Brain microvascular endothelial cell (primary cell): ENCODE results near the gene SMIM17.

ENCODE experiments used
- DNase-seq: peaks from one replicate; pipeline ENCODE4 v3.0.0-alpha.2; 2020
- H3K27ac ChIP-seq: fragments of 250-450 bp; sonication (Bioruptor Pico); 2 replicates; pipeline ENCODE4 v1.5.1; 2020; ENCODE audit warnings: mild to moderate bottlenecking, moderate library complexity
- H3K27me3 ChIP-seq: fragments of 250-450 bp; sonication (Bioruptor Pico); replicated peaks from 2 replicates; pipeline ENCODE4 v1.5.1; 2020; ENCODE audit warnings: mild to moderate bottlenecking
- H3K36me3 ChIP-seq: fragments of 250-450 bp; sonication (Bioruptor Pico); replicated peaks from 2 replicates; pipeline ENCODE4 v1.5.1; 2020; ENCODE audit warnings: mild to moderate bottlenecking
- H3K4me3 ChIP-seq: 2 replicates; pipeline ENCODE4 v1.5.1; 2011; ENCODE audit warnings: low read depth, mild to moderate bottlenecking, control low read depth, low read length, moderate library complexity
- in situ Hi-C: cut with HindIII; loops from 2 replicates; pipeline ENCODE4 v1.10.0; 2017; ENCODE audit warnings: low sequenced_read_pairs, low pct_ligation_motif_present
- TF ChIP-seq, protein P1 (sequence below): IDR thresholded peaks from 2 replicates; pipeline ENCODE4 v1.5.1; 2011; ENCODE audit warnings: low read depth, mild to moderate bottlenecking, moderate library complexity, low read length, control low read depth, inconsistent platforms; ENCODE audit errors: missing control alignments

The SMIM17 gene

GRCh38 chr19:56642711-56643459 is at the start of gene SMIM17:
TSS of gene SMIM17 (plus strand) at chr19:56643159. CDS start at chr19:56645668, 2,509 bp downstream.
- Histone ChIP-seq H3K4me3 (no peak within 1 kb of the TSS), H3K27ac (no peak within 1 kb of the TSS), H3K36me3 (no peaks in the 10 kb centered on the region), H3K27me3 (no peaks in the 10 kb centered on the region)
- no peak for DNase-seq
- TF ChIP-seq, protein P1, sequence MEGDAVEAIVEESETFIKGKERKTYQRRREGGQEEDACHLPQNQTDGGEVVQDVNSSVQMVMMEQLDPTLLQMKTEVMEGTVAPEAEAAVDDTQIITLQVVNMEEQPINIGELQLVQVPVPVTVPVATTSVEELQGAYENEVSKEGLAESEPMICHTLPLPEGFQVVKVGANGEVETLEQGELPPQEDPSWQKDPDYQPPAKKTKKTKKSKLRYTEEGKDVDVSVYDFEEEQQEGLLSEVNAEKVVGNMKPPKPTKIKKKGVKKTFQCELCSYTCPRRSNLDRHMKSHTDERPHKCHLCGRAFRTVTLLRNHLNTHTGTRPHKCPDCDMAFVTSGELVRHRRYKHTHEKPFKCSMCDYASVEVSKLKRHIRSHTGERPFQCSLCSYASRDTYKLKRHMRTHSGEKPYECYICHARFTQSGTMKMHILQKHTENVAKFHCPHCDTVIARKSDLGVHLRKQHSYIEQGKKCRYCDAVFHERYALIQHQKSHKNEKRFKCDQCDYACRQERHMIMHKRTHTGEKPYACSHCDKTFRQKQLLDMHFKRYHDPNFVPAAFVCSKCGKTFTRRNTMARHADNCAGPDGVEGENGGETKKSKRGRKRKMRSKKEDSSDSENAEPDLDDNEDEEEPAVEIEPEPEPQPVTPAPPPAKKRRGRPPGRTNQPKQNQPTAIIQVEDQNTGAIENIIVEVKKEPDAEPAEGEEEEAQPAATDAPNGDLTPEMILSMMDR, result no peak
- in situ Hi-C loops, result no loop called here

DNA sequence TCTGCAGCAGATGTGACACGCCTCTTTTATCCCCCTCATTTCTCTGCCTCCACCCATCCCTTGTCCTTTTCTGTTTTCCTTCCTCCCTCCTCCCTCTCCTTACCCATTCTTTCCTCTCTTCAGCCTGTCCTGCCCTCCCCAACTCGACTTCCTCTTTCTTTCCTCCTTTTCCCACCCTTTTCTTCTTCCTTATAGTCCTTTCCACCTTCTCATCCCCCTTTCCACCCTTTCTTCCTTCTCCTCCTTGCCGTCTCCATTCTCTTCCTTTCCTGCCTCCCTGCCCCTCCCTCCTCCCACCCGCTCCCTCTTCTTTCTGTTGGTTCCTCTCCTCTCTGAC is 48.5 kb upstream of the SMIM17 start:
- in situ Hi-C loops, result no loop called here
- Histone ChIP-seq H3K27me3 (no peaks in the 10 kb centered on the region), H3K4me3 (no peak overlapping the region), H3K36me3 (no peaks in the 10 kb centered on the region), H3K27ac (no peak overlapping the region)
- TF ChIP-seq, protein P1, result no peak
- no peak for DNase-seq

DNA sequence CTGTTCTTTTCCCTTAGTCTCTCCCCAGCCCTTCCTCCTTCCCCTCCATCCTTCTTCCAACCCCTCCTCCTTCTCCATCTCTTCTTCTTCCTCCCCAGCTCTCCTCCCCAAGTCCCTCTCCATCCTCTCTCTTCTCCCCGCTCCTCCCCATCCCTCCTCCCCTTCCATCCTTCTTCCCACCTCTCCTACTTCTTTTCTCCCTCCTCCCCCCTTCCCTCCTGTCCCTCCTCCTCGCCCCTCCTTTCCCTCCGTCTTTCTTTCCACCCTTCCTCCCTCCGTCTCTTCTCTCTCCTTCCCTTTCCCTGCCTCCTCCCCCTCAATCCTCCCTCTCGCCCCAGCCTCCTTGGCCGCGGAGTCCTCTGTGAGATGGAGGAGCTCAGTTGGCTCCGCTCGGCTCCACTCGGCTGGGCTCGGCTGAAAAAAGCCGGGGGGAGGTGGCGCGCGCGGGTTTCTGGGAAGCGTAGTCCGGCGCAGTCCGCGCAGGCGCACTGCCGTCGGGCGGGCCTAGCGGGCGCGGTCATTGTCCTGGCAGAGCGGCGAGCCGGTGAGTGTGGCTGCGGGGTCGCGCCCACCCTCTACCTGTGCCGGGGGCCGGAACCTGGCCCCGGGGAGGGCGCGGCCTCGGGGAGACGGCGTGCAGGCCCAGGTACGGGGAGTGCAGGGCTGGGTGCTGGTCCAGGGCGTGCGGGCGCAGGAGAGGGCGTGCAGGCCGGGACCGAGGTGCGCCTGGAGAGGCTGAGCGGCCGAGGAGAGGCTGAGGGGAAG is 48.0 kb upstream of the SMIM17 start, which contains the start of gene ZNF71:
TSS of gene ZNF71 (plus strand) at position 520 of the 765 bp plus-strand sequence. CDS start 6,257 bp downstream, outside the sequence.
- H3K4me3 ChIP-seq, result peak within 1 kb of the TSS; percentile 94
- H3K27ac ChIP-seq, result no peak within 1 kb of the TSS
- DNase-seq, result peak; percentile 84
- in situ Hi-C loops, result no loop called here
- H3K36me3 ChIP-seq, result no peaks in the 10 kb centered on the region
- TF ChIP-seq, protein P1, result no peak
- H3K27me3 ChIP-seq, result no peaks in the 10 kb centered on the region

- Histone ChIP-seq H3K27me3 (no peaks in the 10 kb centered on the region), H3K4me3 (peak overlapping the region; percentile 94), H3K36me3 (no peaks in the 10 kb centered on the region), H3K27ac (no peak overlapping the region)
- TF ChIP-seq, protein P1, result no peak
- in situ Hi-C loops, result no loop called here
- DNase-seq, result peak; percentile 25
These were observed 47.4 kb upstream of the SMIM17 start for GRCh38 chr19:56595548-56595899.

DNA sequence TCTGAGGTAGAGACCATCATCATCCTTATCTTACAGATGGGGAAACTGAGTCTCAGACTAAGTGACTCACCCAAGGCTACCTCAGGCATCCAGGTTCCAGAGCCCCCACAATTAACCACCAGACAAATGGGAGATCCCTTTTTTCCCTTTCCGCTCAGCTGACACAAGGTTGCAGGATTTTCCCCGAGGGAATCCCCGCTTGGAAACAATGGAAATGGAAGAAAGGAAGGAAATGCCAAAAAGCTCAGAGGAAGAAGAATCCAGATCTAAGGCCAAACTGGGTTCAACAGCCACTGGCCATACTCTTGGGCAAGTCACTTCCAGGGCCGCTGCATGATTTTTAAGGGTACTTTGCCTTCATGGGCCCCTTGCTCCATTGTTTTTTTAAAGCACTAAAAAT is 46.3 kb upstream of the SMIM17 start:
- H3K4me3 ChIP-seq, result no peak overlapping the region
- TF ChIP-seq, protein P1, result no peak
- no peaks in the 10 kb centered on the region for H3K27me3 ChIP-seq
- H3K36me3 ChIP-seq, result peaks cover 1% of the 10 kb centered on the region
- H3K27ac ChIP-seq, result no peak overlapping the region
- in situ Hi-C loops, result no loop called here
- no peak for DNase-seq
